Measurements from ENCODE around the gene DMAC2. TPM values are rescaled to one million over a fixed set of nuclear protein-coding genes. Genes with fewer than 3 reads are reported as not detected.

The DMAC2 gene
- polyA plus RNA-seq, 1 donor = 79.4 TPM

DNA sequence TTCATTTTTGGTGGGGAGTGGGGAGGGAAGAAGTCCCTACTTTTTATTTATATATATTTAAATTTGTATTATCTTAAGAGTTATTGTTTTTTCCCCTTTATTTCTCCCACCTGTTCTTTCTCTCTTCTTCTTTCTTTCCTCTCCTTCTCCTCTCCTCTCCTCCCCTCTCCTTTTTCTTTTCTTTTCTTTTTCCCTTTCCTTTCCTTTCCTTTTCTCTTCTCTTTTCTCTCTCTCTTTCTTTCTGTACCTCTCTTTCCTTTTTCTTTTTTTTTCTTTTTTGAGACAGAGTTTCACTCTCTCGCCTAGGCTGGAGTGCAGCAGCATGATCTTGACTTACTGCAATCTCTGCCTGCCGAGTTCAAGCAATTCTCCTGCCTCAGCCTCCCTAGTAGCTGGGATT, 40.2 kb downstream of the DMAC2 start:
- WGBS (ENCODE audit: insufficient coverage, low lambda C conversion rate) = 83% methylated on average over 1 of the region's 2 CpGs
- Histone ChIP-seq H3K36me3 (ENCODE audit: control insufficient read depth, insufficient read depth, low read length) (peaks cover 11% of the 10 kb centered on the region), H3K9me3 (ENCODE audit: control insufficient read depth, low read depth, low read length) (no peaks in the 10 kb centered on the region), H3K27me3 (ENCODE audit: control insufficient read depth, insufficient read depth, low read length) (no peaks in the 10 kb centered on the region), H3K4me1 (ENCODE audit: control insufficient read depth, insufficient read depth, low read length) (peaks cover 8% of the 10 kb centered on the region), H3K4me3 (ENCODE audit: low read length) (no peak overlapping the region), H3K27ac (ENCODE audit: low read length) (no peak overlapping the region)
- DNase-seq = no peak

DNA sequence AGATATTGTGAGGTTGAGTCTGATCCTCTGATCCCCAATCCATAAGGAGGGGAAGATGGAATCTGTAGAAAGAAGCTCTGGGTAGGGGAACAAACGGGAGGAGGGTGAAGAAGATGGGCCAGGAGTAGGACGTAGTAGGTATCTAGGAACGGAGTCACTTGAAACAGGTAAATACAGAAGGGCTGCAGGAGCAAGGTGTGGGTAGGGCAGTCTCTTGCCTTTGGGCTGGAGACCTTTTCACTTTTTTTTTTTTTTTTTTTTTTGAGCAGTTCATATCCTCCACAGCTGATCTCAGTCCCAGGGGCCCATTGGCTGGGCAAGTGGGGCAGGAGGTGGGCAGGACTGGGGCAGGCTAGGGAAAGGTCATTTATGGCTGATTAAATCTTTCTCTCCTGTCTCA, 40.6 kb downstream of the DMAC2 start:
- H3K27ac ChIP-seq (ENCODE audit: low read length) = no peak overlapping the region
- peaks cover 8% of the 10 kb centered on the region for H3K4me1 ChIP-seq (ENCODE audit: control insufficient read depth, insufficient read depth, low read length)
- no peak overlapping the region for H3K4me3 ChIP-seq (ENCODE audit: low read length)
- no peaks in the 10 kb centered on the region for H3K9me3 ChIP-seq (ENCODE audit: control insufficient read depth, low read depth, low read length)
- peaks cover 11% of the 10 kb centered on the region for H3K36me3 ChIP-seq (ENCODE audit: control insufficient read depth, insufficient read depth, low read length)
- H3K27me3 ChIP-seq (ENCODE audit: control insufficient read depth, insufficient read depth, low read length) = no peaks in the 10 kb centered on the region
- WGBS (ENCODE audit: insufficient coverage, low lambda C conversion rate) = no CpG with 5 or more reads among the region's 3 CpGs
- DNase-seq = no peak

DNA sequence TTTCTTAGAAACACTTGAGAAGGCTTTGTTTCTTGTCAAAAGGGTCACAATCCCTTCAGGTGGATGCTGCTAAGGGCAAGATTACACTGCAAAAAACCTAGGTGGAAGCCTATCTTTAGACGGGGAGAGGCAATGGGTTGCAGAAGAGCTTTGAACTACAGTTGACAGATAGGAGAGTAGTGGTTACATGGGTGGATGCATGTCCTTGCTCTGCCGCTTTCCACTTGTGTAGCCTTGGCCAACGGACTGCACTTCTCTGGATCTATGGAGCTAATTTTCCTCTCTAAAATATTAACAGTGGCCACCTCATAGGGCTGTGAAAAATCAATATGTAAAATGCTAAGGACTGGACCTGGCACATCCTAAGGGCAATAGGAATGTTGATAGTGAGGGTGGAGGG, 41.1 kb downstream of the DMAC2 start:
- Histone ChIP-seq H3K27me3 (ENCODE audit: control insufficient read depth, insufficient read depth, low read length) (no peaks in the 10 kb centered on the region), H3K9me3 (ENCODE audit: control insufficient read depth, low read depth, low read length) (no peaks in the 10 kb centered on the region), H3K4me1 (ENCODE audit: control insufficient read depth, insufficient read depth, low read length) (peaks cover 8% of the 10 kb centered on the region), H3K27ac (ENCODE audit: low read length) (no peak overlapping the region), H3K4me3 (ENCODE audit: low read length) (peak overlapping the region; percentile 82), H3K36me3 (ENCODE audit: control insufficient read depth, insufficient read depth, low read length) (peaks cover 11% of the 10 kb centered on the region)
- no CpG with 5 or more reads among the region's 3 CpGs for WGBS (ENCODE audit: insufficient coverage, low lambda C conversion rate)
- DNase-seq = no peak

DNA sequence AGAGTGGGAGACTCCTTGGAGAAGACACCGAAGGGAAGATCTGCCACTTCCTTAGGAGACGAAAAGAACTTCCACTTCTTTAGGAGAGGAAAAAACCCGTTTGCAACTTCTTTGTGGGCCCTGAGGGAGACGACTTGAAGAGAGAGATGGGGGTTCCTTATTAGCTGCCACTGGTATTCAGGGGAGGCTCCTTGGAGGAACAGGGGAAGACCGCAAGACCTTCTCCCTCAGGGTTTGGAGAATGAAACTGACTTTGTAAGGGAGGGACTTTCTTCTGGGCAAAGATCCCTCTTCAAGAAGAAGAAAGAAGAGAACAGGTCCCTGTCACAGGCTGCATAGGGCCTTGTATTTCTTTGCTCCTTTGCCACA, 41.7 kb downstream of the DMAC2 start:
- H3K27me3 ChIP-seq (ENCODE audit: control insufficient read depth, insufficient read depth, low read length) = no peaks in the 10 kb centered on the region
- 0% methylated on average over 1 of the region's 5 CpGs for WGBS (ENCODE audit: insufficient coverage, low lambda C conversion rate)

DNA sequence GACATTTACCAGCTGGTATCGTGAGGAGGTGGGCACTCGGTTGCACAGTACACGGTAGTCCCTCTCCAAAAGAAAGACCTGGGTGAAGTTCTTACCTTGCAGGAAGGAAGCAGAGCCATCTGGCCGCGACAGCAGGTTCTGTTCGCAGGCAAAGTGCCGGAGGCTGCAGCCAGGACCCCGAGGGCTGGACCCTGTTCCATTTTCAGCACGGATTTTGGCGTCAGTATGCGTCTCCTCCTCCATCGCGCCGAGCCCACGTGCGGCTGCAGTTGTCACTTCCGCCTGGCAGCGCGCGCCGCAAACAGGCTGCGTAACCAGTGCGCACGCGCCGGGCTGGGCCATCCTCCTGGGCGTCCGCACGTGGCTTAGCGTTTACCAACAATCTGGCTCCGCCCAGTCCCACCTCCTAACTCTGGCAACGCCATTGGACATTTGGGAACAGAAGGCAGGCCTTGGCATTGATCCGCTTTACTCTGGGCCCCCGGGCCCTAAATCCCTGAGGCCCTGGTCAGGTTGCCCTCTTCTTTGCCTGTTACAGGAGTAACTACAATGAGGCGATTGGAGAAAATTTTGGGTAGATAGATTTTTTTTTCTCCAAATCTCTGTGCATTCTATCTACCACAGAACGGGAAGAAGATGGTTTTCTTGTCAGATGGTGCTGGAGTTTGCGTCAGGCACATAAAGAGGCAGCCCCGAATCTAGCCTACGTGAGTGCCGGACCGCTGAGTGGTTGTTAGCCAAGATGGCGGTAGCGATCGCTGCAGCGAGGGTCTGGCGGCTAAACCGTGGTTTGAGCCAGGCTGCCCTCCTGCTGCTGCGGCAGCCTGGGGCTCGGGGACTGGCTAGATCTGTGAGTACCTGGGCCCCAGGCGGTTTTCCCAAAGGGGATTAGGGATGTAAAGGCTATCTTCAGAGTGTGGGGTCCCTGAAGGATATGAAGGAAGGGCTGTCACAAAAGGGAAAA, 42.3 kb downstream of the DMAC2 start, which contains the start of the genes BCKDHA and EXOSC5:
BCKDHA (plus strand) TSS at position 733 of the 964 bp plus-strand sequence; CDS start at position 743, 10 bp downstream.
EXOSC5 (minus strand) TSS at position 274 of the 964 bp plus-strand sequence; CDS start at position 243, 31 bp downstream.
- Histone ChIP-seq H3K9me3 (ENCODE audit: control insufficient read depth, low read depth, low read length) (no peaks in the 10 kb centered on the region), H3K4me3 (ENCODE audit: low read length) (peak within 1 kb of the TSS; percentile 82), H3K27ac (ENCODE audit: low read length) (peak within 1 kb of the TSS; percentile 31), H3K27me3 (ENCODE audit: control insufficient read depth, insufficient read depth, low read length) (no peaks in the 10 kb centered on the region), H3K36me3 (ENCODE audit: control insufficient read depth, insufficient read depth, low read length) (peaks cover 5% of the 10 kb centered on the region), H3K4me1 (ENCODE audit: control insufficient read depth, insufficient read depth, low read length) (peaks cover 8% of the 10 kb centered on the region)
- no CpG with 5 or more reads among the region's 50 CpGs for WGBS (ENCODE audit: insufficient coverage, low lambda C conversion rate)
- DNase-seq = peak; percentile 100

More for the DNA sequence above, 41.7 kb downstream of the DMAC2 start:
- H3K4me3 ChIP-seq (ENCODE audit: low read length) = peak overlapping the region; percentile 82
- no peak for DNase-seq
- peaks cover 8% of the 10 kb centered on the region for H3K36me3 ChIP-seq (ENCODE audit: control insufficient read depth, insufficient read depth, low read length)
- no peaks in the 10 kb centered on the region for H3K9me3 ChIP-seq (ENCODE audit: control insufficient read depth, low read depth, low read length)
- peaks cover 8% of the 10 kb centered on the region for H3K4me1 ChIP-seq (ENCODE audit: control insufficient read depth, insufficient read depth, low read length)
- H3K27ac ChIP-seq (ENCODE audit: low read length) = peak overlapping the region; percentile 31

DNA sequence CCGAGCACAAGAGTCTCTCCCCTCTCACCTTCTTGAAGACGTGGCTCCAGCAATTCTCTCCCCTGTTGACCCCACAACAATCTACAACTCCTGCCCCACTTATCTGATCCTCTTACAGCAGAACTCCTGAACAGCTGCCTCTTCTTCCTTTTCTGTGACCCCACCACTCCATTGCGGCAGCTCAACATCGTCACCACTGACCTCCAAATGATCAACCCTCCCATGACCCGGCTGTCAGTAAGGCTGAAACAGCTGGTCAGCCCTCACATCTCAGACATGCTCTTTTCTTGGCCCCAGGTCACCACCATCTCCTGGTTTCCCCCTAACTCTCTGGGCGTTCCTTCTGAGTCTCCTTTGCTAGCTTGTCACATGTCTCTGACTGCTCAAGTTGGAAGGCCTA, 44.4 kb downstream of the DMAC2 start:
- no peaks in the 10 kb centered on the region for H3K27me3 ChIP-seq (ENCODE audit: control insufficient read depth, insufficient read depth, low read length)
- H3K9me3 ChIP-seq (ENCODE audit: control insufficient read depth, low read depth, low read length) = no peaks in the 10 kb centered on the region
- no CpG with 5 or more reads among the region's 6 CpGs for WGBS (ENCODE audit: insufficient coverage, low lambda C conversion rate)
- H3K27ac ChIP-seq (ENCODE audit: low read length) = no peak overlapping the region
- H3K36me3 ChIP-seq (ENCODE audit: control insufficient read depth, insufficient read depth, low read length) = peaks cover 17% of the 10 kb centered on the region
- H3K4me1 ChIP-seq (ENCODE audit: control insufficient read depth, insufficient read depth, low read length) = peaks cover 8% of the 10 kb centered on the region
- no peak overlapping the region for H3K4me3 ChIP-seq (ENCODE audit: low read length)
- DNase-seq = no peak

DNA sequence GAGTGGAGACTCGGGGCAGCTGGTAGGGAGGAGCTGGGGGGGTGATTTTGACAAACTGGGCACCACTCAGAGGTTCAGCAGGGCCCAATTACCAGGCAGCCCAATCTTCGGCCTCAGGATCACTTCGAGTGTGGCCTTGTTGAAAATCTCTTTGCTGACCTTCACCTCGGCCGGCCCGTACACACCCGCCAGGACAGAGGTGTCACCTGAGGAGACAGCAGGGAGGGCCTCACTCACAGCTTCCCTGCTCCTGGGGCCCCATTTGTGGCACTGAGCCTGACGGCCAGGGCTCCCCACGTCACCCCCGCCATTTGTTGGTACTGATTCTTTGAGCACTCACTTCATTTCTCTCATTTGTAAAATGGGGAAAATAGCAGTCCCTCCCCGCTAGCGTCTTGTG, 46.9 kb downstream of the DMAC2 start:
- 100% methylated on average over 1 of the region's 12 CpGs for WGBS (ENCODE audit: insufficient coverage, low lambda C conversion rate)
- H3K27ac ChIP-seq (ENCODE audit: low read length) = no peak overlapping the region
- DNase-seq = no peak
- H3K4me3 ChIP-seq (ENCODE audit: low read length) = no peak overlapping the region
- no peaks in the 10 kb centered on the region for H3K27me3 ChIP-seq (ENCODE audit: control insufficient read depth, insufficient read depth, low read length)
- H3K9me3 ChIP-seq (ENCODE audit: control insufficient read depth, low read depth, low read length) = no peaks in the 10 kb centered on the region
- H3K36me3 ChIP-seq (ENCODE audit: control insufficient read depth, insufficient read depth, low read length) = peaks cover 29% of the 10 kb centered on the region
- H3K4me1 ChIP-seq (ENCODE audit: control insufficient read depth, insufficient read depth, low read length) = no peaks in the 10 kb centered on the region

DNA sequence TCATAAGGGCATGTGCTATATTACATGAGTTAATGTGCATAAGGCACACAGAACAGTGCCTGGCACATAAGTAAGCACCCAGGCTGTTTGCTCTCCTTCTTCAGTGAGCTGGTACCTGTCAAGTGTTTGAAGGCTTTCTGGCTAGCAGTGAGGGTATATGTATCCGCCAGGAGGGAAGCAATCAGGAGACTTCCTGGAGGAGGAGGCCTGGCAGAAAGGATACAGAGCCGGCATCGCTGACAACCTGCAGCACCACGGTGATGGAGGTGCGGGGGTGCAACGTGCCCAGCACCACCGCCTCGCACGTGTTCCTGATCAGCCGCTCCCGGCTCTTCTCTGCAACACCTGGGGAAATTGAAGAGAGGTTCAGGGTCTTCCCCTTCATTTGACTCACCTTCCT, 48.1 kb downstream of the DMAC2 start:
- H3K4me1 ChIP-seq (ENCODE audit: control insufficient read depth, insufficient read depth, low read length) = no peaks in the 10 kb centered on the region
- H3K9me3 ChIP-seq (ENCODE audit: control insufficient read depth, low read depth, low read length) = peaks cover under 1% of the 10 kb centered on the region
- no peak for DNase-seq
- H3K27ac ChIP-seq (ENCODE audit: low read length) = no peak overlapping the region
- peaks cover 37% of the 10 kb centered on the region for H3K36me3 ChIP-seq (ENCODE audit: control insufficient read depth, insufficient read depth, low read length)
- no CpG with 5 or more reads among the region's 11 CpGs for WGBS (ENCODE audit: insufficient coverage, low lambda C conversion rate)
- H3K27me3 ChIP-seq (ENCODE audit: control insufficient read depth, insufficient read depth, low read length) = no peaks in the 10 kb centered on the region
- H3K4me3 ChIP-seq (ENCODE audit: low read length) = no peak overlapping the region

DNA sequence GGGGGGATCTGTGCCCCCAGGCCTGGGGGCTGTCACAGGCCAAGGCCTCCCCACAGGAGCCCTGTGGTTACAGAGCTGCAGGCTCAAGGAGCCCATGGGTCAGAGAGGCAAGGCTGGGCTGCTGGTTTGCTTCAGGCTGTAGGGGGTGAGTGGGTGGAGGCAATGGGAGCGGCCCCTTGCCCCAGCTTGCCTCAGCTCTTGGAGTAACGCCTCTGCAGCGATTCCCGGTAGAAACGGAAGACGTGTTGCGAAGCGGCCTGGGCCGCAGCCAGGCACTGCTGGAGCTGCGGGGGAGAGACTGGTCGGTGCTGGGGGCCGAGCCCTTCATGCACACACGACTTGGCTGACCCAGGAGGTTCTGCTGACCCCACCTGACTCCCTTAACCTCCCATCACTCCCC, 53.3 kb downstream of the DMAC2 start:
- Histone ChIP-seq H3K36me3 (ENCODE audit: control insufficient read depth, insufficient read depth, low read length) (peaks cover 40% of the 10 kb centered on the region), H3K27me3 (ENCODE audit: control insufficient read depth, insufficient read depth, low read length) (no peaks in the 10 kb centered on the region), H3K27ac (ENCODE audit: low read length) (no peak overlapping the region), H3K9me3 (ENCODE audit: control insufficient read depth, low read depth, low read length) (peaks cover 3% of the 10 kb centered on the region), H3K4me1 (ENCODE audit: control insufficient read depth, insufficient read depth, low read length) (no peaks in the 10 kb centered on the region), H3K4me3 (ENCODE audit: low read length) (no peak overlapping the region)
- DNase-seq = no peak
- no CpG with 5 or more reads among the region's 13 CpGs for WGBS (ENCODE audit: insufficient coverage, low lambda C conversion rate)

DNA sequence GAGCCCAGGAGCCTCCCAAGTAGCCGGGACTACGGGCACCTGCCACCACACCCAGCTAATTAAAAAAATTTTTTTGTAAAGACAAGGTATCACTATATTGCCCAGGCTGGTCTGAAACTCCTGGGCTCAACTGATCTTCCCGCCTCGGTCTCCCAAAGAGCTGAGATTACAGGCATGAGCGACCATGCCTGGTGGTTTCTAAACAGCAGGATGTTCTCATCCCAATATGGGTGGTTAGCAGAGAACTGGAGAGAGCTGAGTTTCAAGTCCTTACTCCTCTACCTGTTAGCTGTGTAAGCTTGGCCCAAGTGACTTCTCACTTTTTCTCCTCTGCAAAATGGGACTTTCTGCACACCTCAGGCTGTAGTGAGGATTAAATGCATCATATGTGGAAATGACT, 55.4 kb downstream of the DMAC2 start:
- no peak for DNase-seq
- no peaks in the 10 kb centered on the region for H3K27me3 ChIP-seq (ENCODE audit: control insufficient read depth, insufficient read depth, low read length)
- WGBS (ENCODE audit: insufficient coverage, low lambda C conversion rate) = no CpG with 5 or more reads among the region's 5 CpGs
- no peaks in the 10 kb centered on the region for H3K4me1 ChIP-seq (ENCODE audit: control insufficient read depth, insufficient read depth, low read length)
- H3K27ac ChIP-seq (ENCODE audit: low read length) = no peak overlapping the region
- H3K36me3 ChIP-seq (ENCODE audit: control insufficient read depth, insufficient read depth, low read length) = peaks cover 22% of the 10 kb centered on the region
- H3K4me3 ChIP-seq (ENCODE audit: low read length) = no peak overlapping the region
- H3K9me3 ChIP-seq (ENCODE audit: control insufficient read depth, low read depth, low read length) = peaks cover 3% of the 10 kb centered on the region

Data from large intestine (tissue), 3 donors.